HG02678 (cell line): ENCODE results near the gene NR6A1.

Experiments
- ATAC-seq: cut with Tn5 transposase; IDR thresholded peaks from one replicate; pipeline ENCODE4 v1.9.1; 2021; ENCODE audit warnings: mild to moderate bottlenecking, moderate library complexity; ENCODE audit not compliant: unreplicated experiment

NR6A1 gene

DNA sequence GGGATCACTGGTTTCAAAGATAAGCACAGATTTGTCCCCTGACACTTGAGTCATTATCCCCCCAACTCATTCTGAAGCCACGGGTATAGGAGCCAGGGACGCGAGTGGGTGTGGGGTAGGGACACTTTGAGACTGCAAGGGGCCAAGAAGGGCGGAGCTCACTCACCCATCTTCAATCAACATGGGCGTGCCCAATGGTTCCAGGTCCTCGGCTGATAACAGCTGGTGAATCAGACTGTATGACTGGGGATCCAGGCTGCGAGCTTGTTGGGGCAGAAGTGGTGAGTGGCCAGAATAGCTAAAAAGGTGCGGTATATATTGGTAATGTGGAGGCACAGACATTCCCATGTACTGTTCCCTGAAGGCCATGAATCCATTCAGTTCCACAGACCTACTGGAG is 233.2 kb downstream of the NR6A1 start:
- no peak for ATAC-seq

DNA sequence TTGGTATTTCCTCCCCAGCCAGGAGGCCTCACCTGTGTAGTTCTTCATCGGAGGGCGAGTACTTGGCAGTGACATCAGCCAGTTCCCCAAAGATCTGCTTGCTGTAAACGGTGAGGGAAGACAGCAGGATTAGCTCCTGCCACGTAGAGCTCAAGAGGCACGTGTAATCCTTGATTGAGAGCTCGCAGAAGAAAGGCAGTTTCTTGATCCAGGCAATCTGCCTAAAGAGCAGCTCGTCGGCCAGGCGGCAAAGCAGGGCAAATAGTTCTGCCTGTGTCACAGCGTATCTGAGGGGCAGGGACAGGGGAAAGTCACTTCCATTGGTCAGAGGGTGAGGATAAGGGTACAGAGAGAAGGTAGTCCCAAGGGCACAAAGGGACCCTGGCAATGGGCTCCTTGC is 235.3 kb downstream of the NR6A1 start:
- no peak for ATAC-seq

DNA sequence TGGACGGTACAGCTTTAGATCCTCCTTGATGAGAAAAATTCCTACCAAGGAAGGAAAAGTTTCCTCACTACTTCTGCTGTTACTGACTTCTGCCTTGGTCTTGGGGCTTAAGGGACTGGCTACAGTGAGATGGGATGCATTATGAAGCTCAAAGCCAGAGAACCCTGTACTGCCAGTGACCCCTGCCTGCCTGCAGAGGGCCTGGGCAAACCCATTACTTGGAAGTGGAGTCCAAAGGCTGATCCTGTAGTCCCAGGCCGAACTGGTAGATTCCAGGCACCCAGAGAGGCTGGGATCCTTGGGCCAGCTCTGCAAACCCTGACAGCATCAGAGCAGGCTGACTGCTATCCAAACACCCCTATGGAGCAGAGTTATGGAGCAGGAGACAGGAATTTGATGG is 238.2 kb downstream of the NR6A1 start:
- ATAC-seq, result no peak

DNA sequence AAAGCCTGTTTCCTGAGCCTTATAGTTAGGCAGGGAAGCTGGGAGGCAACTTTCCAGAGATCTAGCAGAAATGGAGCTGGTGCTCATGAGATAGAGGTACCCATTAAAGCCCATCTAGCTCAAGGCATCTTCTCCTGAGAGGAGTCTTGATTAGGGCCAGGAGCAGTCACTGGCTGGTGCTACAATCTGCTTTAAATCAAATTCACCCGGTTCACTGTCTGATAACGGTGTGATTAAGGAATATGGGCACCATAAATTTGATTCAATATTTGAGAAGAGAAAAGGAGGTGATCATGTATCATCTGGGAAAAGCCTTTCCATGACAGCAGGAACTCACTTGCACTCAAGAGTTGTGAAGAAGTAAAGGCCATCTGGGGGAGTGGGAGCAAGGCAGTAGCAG is 240.0 kb downstream of the NR6A1 start:
- ATAC-seq, result no peak

GRCh38 chr9:124530246-124530645 is 240.9 kb downstream of the NR6A1 start:
- ATAC-seq, result no peak

DNA sequence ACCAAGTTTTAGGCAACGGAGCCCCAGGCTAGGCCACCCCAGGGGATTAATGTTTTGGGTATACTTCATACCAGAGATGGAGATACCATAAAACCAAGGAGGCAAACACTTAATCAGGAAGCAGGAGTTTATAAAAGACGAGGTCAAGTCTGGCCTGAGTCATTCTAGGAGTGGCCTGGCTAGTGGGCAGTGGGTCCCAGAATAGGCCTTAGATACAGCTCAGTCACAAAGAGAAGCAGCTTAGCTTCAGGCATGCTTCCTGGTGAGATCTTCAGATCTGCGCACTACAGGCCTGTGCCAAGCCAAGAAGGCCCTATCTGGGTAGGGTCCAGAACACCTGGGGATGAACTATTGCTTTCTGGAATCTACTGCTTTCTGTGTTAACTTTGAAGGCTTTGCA is 243.3 kb downstream of the NR6A1 start:
- ATAC-seq, result no peak

DNA sequence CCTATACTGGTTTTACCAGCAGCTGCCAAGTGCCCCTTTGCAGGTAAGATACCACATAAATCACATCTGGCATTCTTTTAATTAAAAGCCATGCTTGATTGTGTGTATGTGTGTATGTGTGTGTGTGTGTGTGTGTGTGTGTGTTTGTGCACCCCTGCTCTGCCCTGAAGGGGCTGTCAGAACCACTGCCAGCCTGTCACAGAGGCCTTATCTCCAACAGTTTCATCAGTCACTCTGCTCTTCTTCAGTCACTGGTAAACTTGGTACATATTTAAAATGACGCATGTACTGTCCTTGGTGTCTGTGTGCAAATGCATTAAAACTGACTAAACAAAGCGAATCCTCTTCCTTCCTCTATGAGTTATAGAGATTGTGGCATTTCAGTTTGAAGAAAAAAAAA is 244.9 kb downstream of the NR6A1 start:
- no peak for ATAC-seq

DNA sequence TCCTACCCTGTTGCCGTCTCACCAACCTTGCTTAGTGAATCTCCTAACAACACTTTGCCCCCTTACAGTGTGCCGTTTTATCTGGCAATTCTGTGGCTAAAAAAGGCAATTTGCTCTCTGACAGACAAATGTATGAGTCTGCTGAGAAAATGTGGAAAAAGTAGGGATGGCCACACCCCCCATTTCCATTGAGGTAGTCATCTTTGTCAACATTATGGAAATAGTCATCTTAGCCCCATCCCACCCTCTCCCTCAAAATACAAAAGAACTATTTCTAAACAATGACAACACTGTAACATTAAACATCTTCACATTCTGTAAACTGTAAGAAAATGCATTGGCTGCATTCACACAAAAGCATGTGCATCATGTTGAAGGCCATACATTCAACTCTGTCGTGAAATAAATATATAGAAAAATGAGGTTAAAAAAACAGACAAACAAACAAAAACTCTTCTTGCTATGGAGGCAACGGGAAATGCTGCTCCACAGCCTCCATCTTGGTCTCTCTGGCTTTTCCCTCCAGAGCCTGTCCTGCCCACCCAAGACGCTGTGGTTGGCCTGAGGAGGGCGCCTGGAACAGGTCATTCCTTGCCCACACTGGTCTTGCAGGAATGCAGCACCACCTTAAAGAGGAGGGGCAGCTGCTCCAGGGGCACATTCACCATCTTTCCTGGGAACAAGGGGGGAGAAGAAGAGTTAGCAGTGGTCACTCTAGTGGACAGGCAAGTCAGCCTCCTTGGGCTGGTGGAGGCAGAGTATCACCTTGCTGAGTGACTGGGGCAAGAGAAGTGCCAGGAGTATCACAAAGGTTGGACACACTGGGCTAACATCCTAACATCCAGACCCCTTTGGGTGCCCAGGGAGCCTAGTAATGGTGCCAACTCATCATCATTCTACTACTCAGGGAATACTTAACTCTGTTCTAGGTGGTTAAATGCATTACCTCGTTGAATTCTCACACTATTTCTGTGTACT is 248.7 kb downstream of the NR6A1 start:
- ATAC-seq, result no peak

- no peak for ATAC-seq
Measured at GRCh38 chr9:124521142-124521541, 250.0 kb downstream of the NR6A1 start.

- no peak for ATAC-seq
Measured at GRCh38 chr9:124520206-124520596, 250.9 kb downstream of the NR6A1 start.

GRCh38 chr9:124518116-124518515 is 253.0 kb downstream of the NR6A1 start:
- ATAC-seq, result no peak

- ATAC-seq, result no peak
Measured at GRCh38 chr9:124517600-124517999, 253.5 kb downstream of the NR6A1 start.

GRCh38 chr9:124514874-124515273 is 256.2 kb downstream of the NR6A1 start:
- no peak for ATAC-seq

DNA sequence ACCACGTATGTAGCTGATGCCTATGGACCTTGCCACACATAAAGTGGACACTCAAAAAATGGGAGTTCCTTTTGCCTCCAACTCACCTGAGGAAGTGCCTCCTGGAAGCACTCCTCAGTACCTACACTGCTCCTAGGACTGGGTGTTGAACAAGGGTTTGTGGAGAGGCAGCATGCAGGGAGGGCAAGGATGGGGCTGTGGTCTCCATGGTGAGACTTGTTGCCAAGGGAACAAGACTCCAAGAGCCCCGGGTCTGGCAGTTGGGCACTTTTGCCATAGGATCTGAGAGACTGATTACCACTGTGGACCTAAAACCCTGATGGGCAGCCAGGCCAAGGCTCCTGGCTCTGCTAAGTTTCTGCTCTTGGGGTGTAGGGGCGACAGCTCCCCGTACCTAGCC is 257.0 kb downstream of the NR6A1 start:
- no peak for ATAC-seq

DNA sequence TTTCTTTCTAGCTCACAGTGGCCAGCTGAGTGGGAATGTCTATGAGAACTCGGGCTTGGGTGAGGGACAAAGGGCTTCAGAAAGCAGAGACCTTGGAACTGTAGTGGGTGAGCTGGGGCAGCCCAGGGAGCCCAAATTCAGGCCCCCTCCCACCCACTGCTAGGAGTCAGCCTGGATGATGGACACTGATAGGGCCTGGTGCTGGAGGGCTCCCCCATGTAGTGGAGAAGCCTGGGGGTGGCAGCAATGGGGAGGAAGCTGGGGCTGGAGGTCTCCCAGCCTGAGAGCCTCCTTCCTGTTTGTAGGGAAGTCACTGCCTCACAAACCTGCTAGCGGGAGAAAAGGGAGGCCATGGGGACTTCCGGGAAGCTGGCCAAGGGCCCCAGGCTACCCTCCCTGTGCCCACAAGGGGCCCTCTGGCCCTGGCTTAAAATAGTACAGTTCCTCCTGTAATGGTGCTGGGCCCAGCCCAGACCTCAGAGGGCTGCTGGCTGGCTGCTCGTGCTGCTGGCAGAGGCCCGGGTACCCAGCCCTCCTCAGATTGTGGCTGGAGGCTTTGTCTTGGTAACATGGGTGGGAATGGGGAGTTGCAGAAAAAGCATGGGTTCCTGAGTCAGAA is 257.6 kb downstream of the NR6A1 start:
- no peak for ATAC-seq

DNA sequence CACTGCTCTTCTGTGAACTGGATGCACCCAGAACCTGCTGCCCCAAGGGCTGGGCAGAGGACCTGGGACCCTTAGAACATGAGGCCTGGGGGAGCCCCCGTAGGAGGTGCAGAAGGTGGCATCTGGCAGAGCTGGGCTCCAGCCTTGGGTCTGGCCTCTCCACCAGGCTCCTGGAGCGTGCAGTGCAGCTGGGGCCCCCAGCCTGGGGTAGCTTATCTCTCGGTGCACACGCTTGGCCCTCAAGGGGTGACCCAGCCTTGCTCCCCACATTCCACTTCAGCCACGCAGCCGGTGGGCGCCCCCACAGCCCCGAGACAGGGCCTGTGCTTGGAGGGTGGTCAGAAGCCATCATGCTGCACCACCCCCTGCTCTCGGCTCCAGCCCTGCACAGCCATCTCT is 258.3 kb downstream of the NR6A1 start:
- no peak for ATAC-seq

GRCh38 chr9:124511891-124512805 is 259.0 kb downstream of the NR6A1 start:
- ATAC-seq, result no peak

GRCh38 chr9:124511426-124511840 is 259.7 kb downstream of the NR6A1 start:
- no peak for ATAC-seq

DNA sequence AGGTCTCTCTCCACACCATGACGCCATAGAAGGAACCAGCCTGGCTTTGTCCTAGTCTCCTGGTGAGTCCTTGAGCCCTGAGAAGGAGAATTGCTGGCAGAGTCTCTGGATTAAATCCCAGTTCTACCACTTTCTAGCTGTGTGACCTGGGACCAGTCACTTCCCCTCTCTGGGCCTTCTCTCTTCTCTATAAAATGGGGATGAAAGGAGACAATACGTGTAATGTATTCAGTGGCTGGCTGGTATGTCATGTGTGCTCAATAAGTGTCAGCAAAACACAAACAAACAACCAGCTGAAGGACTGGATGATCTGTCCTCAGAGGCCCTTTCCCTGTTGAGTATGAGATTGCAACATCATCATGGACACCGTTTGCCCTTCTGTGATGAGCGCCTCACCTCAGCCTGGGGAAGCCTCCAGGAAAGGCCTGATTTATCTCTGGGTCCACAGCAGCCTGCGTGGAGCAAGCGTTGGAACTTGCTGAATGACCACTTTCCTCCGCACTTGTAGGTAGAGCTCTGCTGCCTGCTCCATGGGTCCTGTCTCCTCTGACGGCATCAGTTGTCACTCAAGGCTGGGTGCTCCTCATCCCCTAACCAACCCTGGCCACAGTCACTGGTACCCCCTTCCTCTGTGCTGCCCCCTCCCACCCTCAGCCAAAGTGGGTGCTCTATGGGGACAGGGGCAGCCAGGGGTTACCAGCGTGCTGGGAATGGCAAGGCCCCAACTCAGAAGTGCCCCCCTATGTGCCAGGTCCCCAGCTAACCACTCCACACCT is 260.3 kb downstream of the NR6A1 start:
- ATAC-seq, result no peak

- ATAC-seq, result no peak
Measured at GRCh38 chr9:124507880-124508423, 263.2 kb downstream of the NR6A1 start.
